Breast epithelium (tissue), 4 donors: Measurements from ENCODE around the gene PKNOX1. TPM values are rescaled to one million over a fixed set of nuclear protein-coding genes. Genes with fewer than 3 reads are reported as not detected.
"Not testable (repeated sequence)": the region's sequence is repeated elsewhere in the genome, so short reads cannot be mapped to it uniquely, and the experiment has no call there.

Experiments
- DNase-seq, 2 donors: peaks; one replicate each; pipeline ENCODE4 v3.0.0-alpha.2; 2019; ENCODE audit warnings: low spot score in 2 of 2
- H3K27ac ChIP-seq, 2 donors: fragments of 200-600 bp; sonication (generic) in 1 of 2; one replicate each; pipeline ENCODE4 v1.5.1; 2016 to 2019; ENCODE audit warnings: mild to moderate bottlenecking in 1 of 2
- H3K27me3 ChIP-seq, 2 donors: fragments of 200-600 bp; sonication (generic) in 1 of 2; one replicate each; pipeline versions ENCODE4 v1.5.1 to v1.6.0; 2017 to 2019; ENCODE audit warnings: control low read depth in 1 of 2, mild to moderate bottlenecking in 1 of 2
- H3K36me3 ChIP-seq: fragments of 200-600 bp; one replicate; pipeline ENCODE4 v1.5.1; 2019
- H3K4me1 ChIP-seq, 2 donors: fragments of 200-600 bp; sonication (generic); one replicate each; pipeline ENCODE4 v1.5.1; 2016 to 2019; ENCODE audit warnings: control low read depth in 1 of 2
- H3K4me3 ChIP-seq, 3 donors: fragments of 200-600 bp; sonication (generic); 1 replicate in 2 of 3; 2 replicates in 1 of 3; pipeline ENCODE4 v1.5.1; 2016 to 2019; ENCODE audit warnings: mild to moderate bottlenecking in 3 of 3, moderate library complexity in 2 of 3
- H3K9me3 ChIP-seq, 2 donors: fragments of 200-600 bp; sonication (generic) in 1 of 2; one replicate each; pipeline ENCODE4 v1.5.1; 2016 to 2019; ENCODE audit warnings: control low read depth in 1 of 2
- intact Hi-C: fragments of 100-400 bp; cut with DNase I; formaldehyde crosslinking; loops from one replicate; pipeline ENCODE4 v1.15.1; 2023; ENCODE audit warnings: low total_unique reads
- total RNA-seq, 3 donors: library from RNA; depleted of rRNA; stranded (reverse); fragments of >200 nt; gene quantifications; one replicate each; pipeline ENCODE4 v1.1.0, GENCODE V29; 2016

The PKNOX1 gene
- total RNA-seq, 3 donors from 2014 or later, result 11.7 to 16.4 (median 14.4) TPM

DNA sequence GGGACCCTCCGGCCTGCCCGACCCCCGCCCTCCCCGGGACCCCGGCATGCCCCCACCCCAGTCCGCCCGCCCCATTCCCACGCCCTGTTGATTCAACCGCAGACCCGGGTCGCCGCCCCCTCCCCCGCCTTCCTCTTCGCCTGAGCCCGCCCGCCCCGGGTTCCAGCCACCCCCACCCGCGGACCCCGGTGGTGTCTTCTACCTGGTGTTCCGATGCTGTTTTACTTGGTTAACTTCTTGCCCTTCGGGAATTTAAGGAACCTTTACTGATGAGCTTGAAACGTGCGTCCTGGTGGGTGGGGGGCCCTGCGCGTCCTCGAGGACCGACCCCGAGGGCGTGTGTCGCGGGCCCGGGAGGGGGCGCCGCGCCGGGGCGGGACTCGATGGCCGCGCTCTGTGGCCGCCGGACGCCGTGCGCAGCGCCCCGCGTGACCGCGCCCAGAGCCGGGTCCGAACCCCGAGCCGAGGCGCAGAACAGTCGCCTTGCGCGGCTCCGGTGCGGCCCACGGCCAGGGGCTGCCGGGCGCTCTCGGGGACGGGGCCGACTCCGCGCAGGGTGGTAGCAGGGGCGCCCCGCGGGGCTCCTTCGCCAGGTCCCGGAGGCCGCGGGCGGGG lies 101.8 kb downstream of the PKNOX1 start:
- H3K27me3 ChIP-seq, H3K27ac ChIP-seq, H3K36me3 ChIP-seq, intact Hi-C loops, H3K4me1 ChIP-seq, H3K4me3 ChIP-seq, H3K9me3 ChIP-seq, DNase-seq: not testable (repeated sequence)

DNA sequence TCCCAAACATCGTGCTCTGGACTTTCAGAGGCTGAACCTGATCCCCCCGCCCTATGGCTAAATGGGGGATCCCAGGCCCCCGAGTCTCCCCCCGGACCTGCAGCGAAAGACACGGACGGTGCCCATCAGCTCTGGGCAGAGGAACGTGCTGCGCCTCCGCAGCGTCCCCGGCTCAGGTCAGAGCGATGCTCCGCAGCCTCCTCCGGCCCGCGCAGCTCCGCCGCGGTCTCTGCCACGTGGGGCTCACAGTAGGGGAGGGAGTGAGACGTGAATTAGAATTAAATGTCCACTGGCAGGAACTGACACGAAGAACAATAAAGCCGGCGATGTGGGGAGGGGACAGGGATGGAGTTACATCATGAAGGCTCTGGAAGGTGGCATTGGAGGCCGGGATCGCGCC lies 102.3 kb downstream of the PKNOX1 start:
- H3K9me3 ChIP-seq, DNase-seq, intact Hi-C loops, H3K27me3 ChIP-seq, H3K27ac ChIP-seq, H3K36me3 ChIP-seq, H3K4me1 ChIP-seq, H3K4me3 ChIP-seq: not testable (repeated sequence)

DNA sequence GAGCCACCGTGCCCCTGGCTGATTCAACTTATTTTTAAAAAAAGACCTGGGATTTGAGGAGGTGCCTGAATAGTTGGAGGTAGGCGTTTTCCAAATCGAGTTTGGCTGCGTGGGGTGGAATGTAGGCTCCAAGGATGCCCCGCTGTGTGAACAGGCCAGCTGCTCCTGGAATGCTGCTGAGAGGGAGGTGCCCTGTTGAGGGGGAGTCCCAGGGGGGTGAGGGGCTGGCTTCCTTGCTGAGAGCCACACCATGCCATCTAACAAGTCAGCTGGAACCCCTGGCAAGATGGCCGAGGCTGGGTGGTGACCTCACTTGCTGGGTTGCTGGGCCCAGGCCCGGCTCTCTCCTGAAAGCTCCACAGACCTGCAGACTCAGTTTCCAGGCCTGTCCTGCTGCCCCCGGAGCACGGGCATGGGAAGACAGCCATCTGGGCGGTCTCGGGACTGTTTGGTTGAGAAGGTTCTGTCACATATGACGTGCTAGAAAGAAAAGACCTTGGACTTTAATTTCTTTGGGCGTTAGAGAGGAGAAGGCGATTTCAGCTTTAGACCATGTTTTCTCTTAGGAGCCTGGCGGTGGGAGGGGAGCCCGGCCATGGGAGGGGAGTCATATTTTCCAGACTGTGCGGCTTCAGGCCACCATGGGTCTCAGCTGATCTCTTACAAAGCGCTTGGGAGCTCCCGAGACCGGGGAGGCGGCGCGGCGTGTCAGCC lies 108.4 kb downstream of the PKNOX1 start:
- H3K4me3 ChIP-seq, H3K36me3 ChIP-seq, H3K4me1 ChIP-seq, DNase-seq, H3K9me3 ChIP-seq, H3K27ac ChIP-seq, H3K27me3 ChIP-seq, intact Hi-C loops: not testable (repeated sequence)

Other genes starting within 250 kb of the PKNOX1 start
- 10 to 100 TPM in 2 of 3 donors, 1 to 10 TPM in 1; 6.2 to 16.4 (median 12.7) TPM for gene WDR4, start 95.0 kb upstream of the PKNOX1 start, total RNA-seq
- gene NDUFV3, start 81.3 kb upstream of the PKNOX1 start, total RNA-seq, result 10 to 100 TPM; 49.9 to 62.9 (median 51.1) TPM
- not detected for gene ERVH48-1, start 48.9 kb upstream of the PKNOX1 start, total RNA-seq
- 10 to 100 TPM in 1 of 3 donors, 1 to 10 TPM in 2; 5.4 to 27.2 (median 6.9) TPM for gene CBS, start 101.3 kb downstream of the PKNOX1 start, total RNA-seq
- 10 to 100 TPM; 43.0 to 66.9 (median 43.6) TPM for gene U2AF1, start 133.0 kb downstream of the PKNOX1 start, total RNA-seq
- not detected for gene CRYAA, start 194.4 kb downstream of the PKNOX1 start, total RNA-seq